ENCODE measurements around the gene PPP4C. TPM values are rescaled to one million over a fixed set of nuclear protein-coding genes. Genes with fewer than 3 reads are reported as not detected.

Gene PPP4C
- total and polyA plus RNA-seq, 2 experiments from 2014 or later, result 123 to 236 TPM

- peaks cover 15% of the 10 kb centered on the region for H4K20me1 ChIP-seq (ENCODE audit: insufficient read depth, poor library complexity, severe bottlenecking)
These were observed 6.8 kb upstream of the PPP4C start for GRCh38 chr16:30068750-30069610.

GRCh38 chr16:30069611-30070462 lies 6.0 kb upstream of the PPP4C start:
- H3K27ac ChIP-seq, result no peak overlapping the region
- 95% methylated on average over 31 of the region's 31 CpGs for WGBS (ENCODE audit: low lambda C conversion rate, missing lambda C conversion rate)
- H2AFZ ChIP-seq, result no peak overlapping the region
- H3K4me1 ChIP-seq (ENCODE audit: insufficient read depth), result peaks cover 11% of the 10 kb centered on the region
- no peak overlapping the region for H3K4me2 ChIP-seq
- H4K20me1 ChIP-seq (ENCODE audit: insufficient read depth, poor library complexity, severe bottlenecking), result peaks cover 15% of the 10 kb centered on the region
- no peaks in the 10 kb centered on the region for H3K9me3 ChIP-seq (ENCODE audit: low read depth)
- H3K79me2 ChIP-seq, result peaks cover 41% of the 10 kb centered on the region
- no peak for TF ChIP-seq CTCF (IDR thresholded peaks at IDR 0.05; ENCODE audit: poor library complexity)
- no peak for TF ChIP-seq EZH2 (IDR thresholded peaks at IDR 0.05; ENCODE audit: borderline replicate concordance)
- no peak for TF ChIP-seq EZH2phosphoT487 (IDR thresholded peaks at IDR 0.05; ENCODE audit: low read depth, severe bottlenecking, unreplicated experiment)
- no peak overlapping the region for H3K4me3 ChIP-seq
- no peak for DNase-seq (ENCODE audit: low spot score)
- no peaks in the 10 kb centered on the region for H3K27me3 ChIP-seq
- H3K36me3 ChIP-seq (replicated peaks; ENCODE audit: insufficient read depth, low read depth), result no peaks in the 10 kb centered on the region
- H3K9me2 ChIP-seq (replicated peaks; ENCODE audit: insufficient read depth), result no peaks in the 10 kb centered on the region

More at GRCh38 chr16:30068750-30069610, 6.8 kb upstream of the PPP4C start:
- H3K27me3 ChIP-seq, result no peaks in the 10 kb centered on the region
- 93% methylated on average over 17 of the region's 17 CpGs for WGBS (ENCODE audit: low lambda C conversion rate, missing lambda C conversion rate)
- peaks cover 11% of the 10 kb centered on the region for H3K4me1 ChIP-seq (ENCODE audit: insufficient read depth)
- H3K4me3 ChIP-seq, result no peak overlapping the region
- no peaks in the 10 kb centered on the region for H3K36me3 ChIP-seq (replicated peaks; ENCODE audit: insufficient read depth, low read depth)
- TF ChIP-seq CTCF (IDR thresholded peaks at IDR 0.05; ENCODE audit: poor library complexity), result peak; percentile 37
- no peak for TF ChIP-seq EZH2phosphoT487 (IDR thresholded peaks at IDR 0.05; ENCODE audit: low read depth, severe bottlenecking, unreplicated experiment)
- no peak overlapping the region for H3K4me2 ChIP-seq
- H2AFZ ChIP-seq, result no peak overlapping the region
- no peak overlapping the region for H3K27ac ChIP-seq
- peaks cover 41% of the 10 kb centered on the region for H3K79me2 ChIP-seq
- H3K9me3 ChIP-seq (ENCODE audit: low read depth), result no peaks in the 10 kb centered on the region
- DNase-seq (ENCODE audit: low spot score), result no peak
- no peaks in the 10 kb centered on the region for H3K9me2 ChIP-seq (replicated peaks; ENCODE audit: insufficient read depth)

GRCh38 chr16:30070490-30070889 lies 5.3 kb upstream of the PPP4C start:
- no peaks in the 10 kb centered on the region for H3K9me2 ChIP-seq (replicated peaks; ENCODE audit: insufficient read depth)
- H3K36me3 ChIP-seq (replicated peaks; ENCODE audit: insufficient read depth, low read depth), result no peaks in the 10 kb centered on the region
- no peak overlapping the region for H3K4me3 ChIP-seq
- H3K4me1 ChIP-seq (ENCODE audit: insufficient read depth), result peaks cover 16% of the 10 kb centered on the region
- TF ChIP-seq EZH2 (IDR thresholded peaks at IDR 0.05; ENCODE audit: borderline replicate concordance) (no peak), CTCF (IDR thresholded peaks at IDR 0.05; ENCODE audit: poor library complexity) (no peak), EZH2phosphoT487 (IDR thresholded peaks at IDR 0.05; ENCODE audit: low read depth, severe bottlenecking, unreplicated experiment) (no peak)
- H3K27ac ChIP-seq, result no peak overlapping the region
- DNase-seq (ENCODE audit: low spot score), result no peak
- H3K27me3 ChIP-seq, result no peaks in the 10 kb centered on the region
- H2AFZ ChIP-seq, result no peak overlapping the region
- no peaks in the 10 kb centered on the region for H3K9me3 ChIP-seq (ENCODE audit: low read depth)
- H3K79me2 ChIP-seq, result peaks cover 41% of the 10 kb centered on the region
- H3K4me2 ChIP-seq, result no peak overlapping the region
- peaks cover 15% of the 10 kb centered on the region for H4K20me1 ChIP-seq (ENCODE audit: insufficient read depth, poor library complexity, severe bottlenecking)
